ENCODE results near the gene NRDE2.

Gene NRDE2

DNA sequence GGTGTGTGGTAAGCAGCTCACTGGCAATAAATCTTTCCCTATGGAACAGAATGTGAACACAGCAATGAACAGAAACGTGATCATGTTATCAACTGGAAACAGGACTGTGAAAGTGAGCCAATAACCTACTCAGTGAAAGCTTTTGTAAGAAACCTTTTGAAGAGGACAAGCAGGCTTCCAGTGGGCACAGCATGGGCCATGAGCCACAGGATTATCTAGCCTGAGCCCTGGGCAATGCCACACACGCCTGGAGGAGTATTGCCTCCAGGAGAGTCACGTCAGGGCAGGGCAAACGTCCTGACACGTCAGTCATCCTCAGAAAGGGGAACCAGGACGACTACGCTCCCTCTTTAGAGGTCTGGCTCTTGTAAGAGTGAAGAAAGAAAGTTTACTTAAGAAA is 32.3 kb downstream of the NRDE2 start:
- no peak for DNase-seq (ENCODE audit: low read depth in 2 of 2)

DNA sequence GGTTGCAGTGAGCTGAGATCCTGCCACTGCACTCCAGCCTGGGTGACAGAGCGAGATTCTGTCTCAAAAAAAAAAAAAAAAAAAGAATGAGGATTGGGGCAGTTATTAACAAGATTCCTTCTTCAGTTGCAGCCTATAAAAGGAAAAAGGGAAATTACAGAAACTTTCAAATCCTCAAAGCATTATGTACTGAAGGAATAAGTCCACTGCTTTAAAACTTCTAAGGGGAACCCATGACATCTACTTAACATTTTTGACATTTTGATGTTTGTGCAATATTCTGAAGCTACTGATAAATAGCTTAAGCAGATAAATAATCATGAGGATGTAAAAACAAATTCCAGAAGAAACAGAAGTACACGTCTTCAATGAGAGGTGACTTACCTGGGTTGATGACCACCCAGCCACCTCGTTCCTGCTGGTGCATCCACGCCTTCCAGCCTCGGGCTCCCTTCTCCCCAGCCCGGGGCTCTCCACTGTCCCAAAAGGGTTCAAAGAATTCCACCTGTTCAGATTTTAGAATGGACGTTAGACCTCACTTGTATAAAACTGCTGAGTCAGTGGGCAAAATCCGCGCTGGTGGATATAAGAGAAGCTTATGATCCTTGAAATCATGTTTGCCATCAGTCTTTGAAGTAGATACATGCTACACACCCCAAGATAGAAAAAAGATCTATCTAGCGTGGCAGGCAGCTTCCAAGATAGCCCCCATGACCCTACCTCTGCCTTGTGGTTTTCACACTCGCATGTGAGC is 33.7 kb downstream of the NRDE2 start:
- no peak for DNase-seq (ENCODE audit: low read depth in 2 of 2)

DNA sequence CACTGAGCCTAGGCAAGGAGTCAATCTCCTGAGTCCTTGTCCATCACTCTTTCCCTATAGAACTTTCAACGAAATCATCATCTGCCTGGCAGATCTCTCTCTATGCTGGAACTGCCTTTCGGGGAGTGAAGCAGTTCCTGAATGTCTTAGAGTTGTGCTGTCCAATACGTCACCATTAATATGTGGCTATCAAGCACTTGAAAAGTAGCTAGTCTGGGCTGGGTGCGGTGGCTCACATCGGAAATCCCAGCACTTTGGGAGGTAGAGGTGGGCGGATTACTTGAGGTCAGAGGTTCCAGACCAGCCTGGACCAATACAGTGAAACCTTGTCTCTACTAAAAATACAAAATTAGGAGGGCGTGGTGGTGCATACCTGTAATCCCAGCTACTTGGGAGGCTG is 35.1 kb downstream of the NRDE2 start:
- DNase-seq (ENCODE audit: low read depth in 2 of 2): no peak

DNA sequence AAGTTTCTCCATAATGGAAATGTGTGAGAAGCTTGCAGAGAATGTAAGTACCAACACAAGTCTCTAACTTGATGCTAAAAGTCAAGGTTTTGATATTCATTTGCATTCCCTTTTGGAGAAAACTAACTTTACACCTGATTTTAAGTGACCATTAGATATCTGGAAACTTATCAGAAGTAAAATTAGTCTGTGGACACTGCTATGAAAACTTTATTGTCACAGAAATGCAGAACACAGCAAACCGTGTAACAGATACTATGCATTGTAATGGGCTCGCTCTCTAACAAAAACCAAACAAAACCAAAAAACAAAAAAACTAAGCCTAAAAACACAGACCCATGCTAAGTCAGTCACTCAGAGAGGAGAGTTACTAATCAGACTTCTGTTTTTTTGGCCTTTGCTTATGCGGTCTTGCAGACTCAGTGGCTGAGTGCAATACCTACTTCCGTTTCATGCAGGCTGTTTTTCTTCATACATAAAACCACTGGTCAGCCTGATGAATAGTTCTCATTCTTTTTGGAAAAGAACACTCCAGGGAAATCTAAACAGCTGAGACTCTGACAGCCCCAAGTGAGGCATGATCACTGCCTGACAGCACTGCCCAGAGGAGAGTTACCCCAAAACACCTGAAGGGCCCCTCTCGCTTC is 35.7 kb downstream of the NRDE2 start:
- DNase-seq (ENCODE audit: low read depth in 2 of 2): no peak

DNA sequence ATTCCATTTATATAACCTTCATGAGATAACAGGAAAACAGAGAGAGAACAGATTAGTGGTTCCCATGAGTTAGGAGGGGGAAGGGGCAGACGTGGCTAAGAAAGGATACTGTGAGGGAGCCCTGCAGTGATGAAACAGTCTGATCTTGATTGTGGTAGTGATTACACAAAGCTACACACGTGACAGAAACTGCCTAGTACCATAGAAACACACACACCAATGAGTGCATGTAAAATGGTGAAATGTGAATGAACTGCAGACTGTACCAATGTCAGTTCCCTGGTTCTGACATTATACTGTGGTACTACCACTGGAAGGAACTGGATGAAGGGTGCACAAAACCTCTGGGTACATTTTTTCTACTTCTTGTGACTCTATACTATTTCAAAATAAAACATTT is 36.9 kb downstream of the NRDE2 start:
- DNase-seq (ENCODE audit: low read depth in 2 of 2): no peak

DNA sequence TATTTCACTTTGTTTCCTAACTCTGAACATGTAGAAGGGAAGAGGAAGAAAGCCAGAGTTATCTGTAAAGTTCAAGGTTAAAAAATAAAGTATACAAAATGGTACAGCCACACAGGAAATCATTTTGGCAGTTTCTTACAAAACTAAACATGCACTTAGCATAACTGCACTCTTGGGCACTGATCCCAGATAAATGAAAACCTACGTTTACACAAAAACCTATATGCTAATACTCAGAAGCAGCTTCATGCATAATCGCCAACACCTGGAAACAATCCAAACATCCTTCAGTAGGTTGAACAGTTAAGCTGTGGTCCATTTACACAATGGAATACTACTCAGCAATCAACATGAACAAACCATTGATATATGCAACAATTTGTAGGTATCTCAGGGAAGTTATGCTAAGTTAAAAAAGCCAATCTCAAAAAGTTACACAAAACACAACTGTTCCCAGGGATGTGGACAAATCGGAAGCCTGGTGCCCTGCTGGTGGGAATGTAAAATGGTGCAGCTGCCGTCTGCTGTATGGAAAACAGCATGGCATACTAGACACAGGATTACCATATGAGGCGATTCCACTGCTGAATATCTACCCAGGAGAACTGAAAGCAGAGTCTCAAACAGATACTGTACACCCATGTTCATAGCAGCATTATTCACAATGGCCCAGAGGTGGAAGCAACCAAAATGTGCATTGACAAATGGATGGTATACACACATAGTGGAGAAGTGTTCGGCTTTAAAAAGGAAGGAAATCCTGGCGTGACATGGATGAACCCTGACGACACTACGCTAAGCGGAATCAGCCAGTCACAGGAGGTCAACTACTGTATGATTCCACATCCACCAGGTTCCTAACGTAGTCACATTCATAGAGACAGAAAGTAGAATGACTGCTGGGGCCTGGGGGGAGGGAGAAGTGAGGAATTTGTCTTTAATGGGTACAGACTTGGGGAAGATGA is 37.7 kb downstream of the NRDE2 start:
- DNase-seq (ENCODE audit: low read depth in 2 of 2): no peak

DNA sequence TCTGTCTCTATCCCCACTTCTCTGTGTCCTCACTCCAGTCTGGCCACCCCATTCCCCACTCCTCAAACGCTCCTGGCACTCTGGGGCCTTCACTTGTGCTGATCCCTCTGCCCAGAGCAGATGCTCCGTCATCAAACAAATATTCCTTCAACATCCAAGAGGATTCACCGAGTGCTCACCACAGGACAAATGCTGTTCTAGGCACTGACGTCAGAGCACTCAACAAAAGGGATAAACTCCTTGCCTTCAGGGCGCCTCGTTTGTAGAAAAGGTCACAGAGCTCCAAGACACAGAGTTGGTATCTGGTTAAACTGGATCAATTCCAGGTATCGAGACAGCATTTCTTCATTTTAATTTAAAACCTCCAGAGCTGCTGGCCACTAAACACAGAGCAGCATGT is 40.0 kb downstream of the NRDE2 start:
- DNase-seq (ENCODE audit: low read depth in 2 of 2): no peak

DNA sequence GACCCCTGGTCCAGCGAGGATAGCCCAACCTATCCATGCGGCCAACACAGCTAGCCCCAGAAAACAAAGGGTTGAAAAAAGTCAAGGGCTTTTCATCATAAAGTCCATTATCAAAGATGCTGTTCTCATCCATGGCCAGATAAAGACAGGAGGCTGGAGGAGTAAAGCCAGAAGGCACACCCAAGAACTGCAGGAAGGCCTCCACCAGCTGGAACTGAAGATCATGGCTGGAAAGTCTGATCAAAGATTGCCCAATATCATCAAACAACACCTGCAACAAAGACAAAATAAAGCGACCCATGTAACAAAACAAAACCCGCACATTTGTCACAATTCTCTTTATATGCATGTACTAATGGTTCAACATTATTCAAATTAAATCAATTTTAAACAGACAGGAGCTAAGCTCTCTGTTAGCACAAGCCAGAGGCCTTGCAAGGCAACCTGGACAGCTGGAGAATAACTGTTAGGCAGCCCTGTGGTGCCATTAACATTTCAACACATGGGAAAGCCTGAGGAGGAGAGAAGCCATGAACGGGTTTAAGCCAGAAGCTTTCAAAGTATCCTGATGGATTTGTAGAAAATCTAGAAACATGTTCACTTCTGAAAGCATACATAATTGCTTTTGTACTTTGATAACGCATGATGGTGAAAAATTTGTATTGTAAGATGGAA is 41.3 kb downstream of the NRDE2 start:
- no peak for DNase-seq (ENCODE audit: low read depth in 2 of 2)

DNA sequence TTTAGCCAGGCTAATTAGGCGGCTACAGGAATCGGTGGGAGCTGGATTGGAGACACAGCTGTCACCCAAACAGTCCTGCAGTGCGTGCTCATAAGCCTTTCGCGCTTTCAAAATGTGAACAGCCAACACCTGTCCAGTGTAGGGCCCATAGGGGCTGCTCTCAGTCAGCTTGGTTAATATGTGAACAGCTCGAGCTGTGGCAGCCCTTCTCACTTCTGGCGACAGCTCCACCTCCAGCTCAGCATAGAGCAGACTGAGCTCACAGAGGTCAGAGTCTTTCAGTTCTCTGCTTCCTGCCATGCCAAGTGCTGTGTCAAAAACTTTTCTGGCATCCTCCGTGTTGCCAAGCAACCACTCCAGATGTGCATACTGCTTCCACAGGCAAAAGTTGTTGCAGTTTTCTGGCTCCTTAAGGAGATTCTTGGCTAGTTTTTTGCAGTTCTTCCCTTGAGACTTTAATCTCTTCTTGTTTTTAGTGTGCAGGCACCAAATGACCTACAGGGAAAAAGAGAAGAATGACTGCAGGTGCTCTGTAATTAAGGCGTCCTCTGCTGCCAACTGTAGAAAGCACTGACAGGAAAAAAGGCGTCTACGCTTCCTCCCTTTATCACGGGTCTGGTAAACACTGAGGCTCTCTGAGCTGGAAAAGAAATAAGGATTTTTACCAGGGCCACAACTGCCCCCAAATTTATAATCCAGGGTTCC is 42.9 kb downstream of the NRDE2 start:
- no peak for DNase-seq (ENCODE audit: low read depth in 2 of 2)

DNA sequence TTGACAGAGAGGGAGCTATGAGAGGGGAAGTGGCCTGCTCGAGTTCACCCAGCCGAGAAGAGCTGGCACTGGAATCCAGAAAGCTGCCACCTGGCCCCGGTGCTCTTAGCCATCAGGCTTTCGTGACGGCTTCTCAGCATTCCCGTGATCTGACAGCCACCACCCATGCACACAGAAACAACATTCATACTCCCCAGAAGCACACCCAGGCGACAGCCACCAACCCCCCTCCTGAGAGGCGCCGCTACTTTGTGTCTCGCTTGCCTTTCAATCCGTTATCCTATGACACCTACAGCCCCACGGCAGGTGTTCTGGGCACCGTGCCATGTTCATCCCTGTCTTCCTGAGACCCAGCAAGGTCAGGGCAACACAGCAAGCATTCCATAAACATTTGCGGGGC is 44.0 kb downstream of the NRDE2 start:
- DNase-seq (ENCODE audit: low read depth in 2 of 2): no peak

DNA sequence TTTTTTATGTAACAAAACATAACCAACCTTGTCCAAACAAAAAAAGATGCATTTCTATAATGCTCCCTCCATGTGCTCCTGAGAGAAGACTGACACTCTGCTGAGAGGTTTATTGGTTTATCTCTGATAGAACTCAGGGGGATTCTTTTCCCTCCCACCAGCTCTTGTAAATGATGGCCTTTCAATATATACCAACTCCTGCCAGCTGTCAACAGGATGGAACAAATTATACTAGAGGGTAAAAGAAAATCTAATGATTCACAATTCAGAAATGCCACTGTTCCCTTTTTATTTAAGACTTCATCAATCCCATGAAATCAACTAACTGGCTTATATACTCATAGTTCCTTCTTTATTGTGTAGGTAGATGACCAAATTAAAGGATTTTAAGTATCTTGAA is 50.0 kb downstream of the NRDE2 start:
- no peak for DNase-seq (ENCODE audit: low read depth in 2 of 2)

DNA sequence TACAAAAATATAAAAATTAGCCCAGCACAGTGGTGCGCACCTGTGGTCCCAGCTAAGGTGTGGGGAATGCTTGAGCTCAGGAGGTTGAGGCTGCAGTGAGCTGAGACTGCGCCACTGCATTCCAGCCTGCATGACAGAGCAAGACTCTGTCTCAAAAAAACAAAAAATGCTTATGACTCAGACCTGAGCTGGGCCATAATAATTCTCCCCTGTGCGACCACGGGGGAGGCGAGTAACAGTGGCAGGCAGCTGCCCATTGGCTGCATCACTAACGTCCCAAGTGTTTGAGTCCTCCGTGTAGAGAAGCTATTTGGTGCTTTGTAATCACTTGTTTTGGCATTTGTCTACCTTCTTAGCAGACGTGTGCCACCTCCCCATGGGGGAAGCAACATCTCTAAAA is 50.5 kb downstream of the NRDE2 start:
- no peak for DNase-seq (ENCODE audit: low read depth in 2 of 2)

DNA sequence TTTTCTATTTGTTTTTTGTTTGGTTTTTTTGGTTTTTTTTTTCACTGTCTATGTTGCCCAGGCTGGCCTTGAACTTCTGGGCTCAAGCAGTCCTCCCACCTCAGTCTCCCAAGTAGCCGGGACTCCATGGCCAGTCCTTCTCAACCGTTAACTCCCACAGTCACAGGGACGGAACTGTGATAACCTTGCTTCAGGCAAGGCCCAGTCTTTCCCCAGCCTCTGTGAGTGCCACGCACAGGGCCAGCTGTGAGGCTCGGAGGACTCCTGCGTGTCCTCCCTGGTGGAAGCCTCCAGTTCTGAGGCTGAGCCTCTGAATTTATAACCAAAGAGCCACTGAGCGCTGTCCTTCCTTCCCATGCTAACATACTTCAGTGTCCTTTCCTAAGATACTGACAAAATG is 51.6 kb downstream of the NRDE2 start:
- no peak for DNase-seq (ENCODE audit: low read depth in 2 of 2)

DNA sequence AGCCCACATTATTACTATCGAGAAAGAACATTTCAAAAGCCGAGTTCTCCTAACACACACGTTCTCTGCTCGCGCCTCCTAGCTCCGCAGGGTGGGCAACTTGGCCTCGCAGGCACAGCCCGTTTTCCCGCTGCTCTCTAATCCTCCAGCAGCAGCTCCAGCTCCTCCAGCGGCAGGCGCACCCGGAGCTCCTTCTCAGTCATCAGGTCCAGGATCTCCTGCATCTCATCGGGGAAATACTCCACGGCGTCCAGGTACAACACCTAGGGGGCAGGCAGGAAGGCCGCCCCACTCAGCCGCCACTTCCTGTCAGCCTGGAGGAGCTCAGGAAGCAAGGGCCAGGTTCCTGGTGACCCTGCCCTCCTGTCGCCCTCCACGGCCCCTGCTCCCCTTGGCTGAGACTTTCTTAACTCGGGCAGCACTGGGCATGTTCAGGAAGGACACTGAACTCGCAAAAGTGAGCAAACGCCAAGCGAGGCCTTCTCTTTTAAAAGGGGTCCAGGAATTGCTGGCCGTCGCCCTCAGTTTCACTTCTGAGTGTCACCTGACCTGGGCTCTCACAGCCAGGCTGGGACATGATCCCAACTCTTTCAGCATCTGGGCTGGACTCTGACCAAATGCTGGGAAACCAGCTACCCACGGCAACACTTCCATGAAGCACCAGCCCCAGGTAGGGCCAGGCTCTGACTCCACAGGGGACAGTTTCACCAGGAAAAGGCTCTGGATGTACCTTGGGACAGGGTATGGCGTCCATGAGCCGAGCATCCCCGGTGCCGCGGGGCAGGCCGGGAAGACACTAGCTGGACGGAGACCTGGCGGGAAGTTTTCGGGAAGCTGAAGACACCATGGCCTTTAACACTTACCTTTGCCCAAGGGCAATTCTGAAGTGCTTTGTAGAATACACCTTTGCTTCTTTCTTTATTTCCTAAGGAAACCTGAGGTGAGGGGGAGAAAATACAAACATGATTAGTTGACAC is 53.3 kb downstream of the NRDE2 start:
- DNase-seq (ENCODE audit: low read depth in 2 of 2): no peak

DNA sequence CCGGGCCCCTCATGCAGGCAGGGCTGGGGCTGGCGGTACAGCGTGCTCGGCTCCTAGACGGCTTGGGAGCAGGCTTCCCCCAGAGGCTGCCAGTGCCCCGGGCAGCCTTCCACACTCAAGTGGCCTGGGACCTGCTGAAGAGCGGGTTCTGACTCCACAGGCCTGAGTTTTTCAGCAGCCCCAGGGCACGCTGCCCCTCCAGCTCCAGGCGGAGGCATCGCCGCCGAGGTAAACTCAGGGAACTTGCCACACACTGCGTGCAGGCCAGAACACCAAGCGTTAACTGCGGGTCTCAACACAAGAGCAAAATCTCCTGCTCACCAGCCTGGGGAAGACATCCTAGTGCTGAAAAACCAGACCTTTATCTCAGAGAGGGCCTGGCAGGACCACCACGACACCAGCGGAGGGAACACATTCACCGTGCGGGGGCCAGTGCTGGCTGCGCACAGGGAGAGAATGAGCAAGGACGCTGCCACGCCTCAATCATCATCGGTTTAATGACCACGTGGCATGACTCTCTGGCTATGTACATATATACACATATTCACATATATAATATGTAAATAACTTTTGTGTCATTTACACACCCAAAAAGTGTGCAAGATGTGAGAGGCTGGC is 54.1 kb downstream of the NRDE2 start:
- no peak for DNase-seq (ENCODE audit: low read depth in 2 of 2)

DNA sequence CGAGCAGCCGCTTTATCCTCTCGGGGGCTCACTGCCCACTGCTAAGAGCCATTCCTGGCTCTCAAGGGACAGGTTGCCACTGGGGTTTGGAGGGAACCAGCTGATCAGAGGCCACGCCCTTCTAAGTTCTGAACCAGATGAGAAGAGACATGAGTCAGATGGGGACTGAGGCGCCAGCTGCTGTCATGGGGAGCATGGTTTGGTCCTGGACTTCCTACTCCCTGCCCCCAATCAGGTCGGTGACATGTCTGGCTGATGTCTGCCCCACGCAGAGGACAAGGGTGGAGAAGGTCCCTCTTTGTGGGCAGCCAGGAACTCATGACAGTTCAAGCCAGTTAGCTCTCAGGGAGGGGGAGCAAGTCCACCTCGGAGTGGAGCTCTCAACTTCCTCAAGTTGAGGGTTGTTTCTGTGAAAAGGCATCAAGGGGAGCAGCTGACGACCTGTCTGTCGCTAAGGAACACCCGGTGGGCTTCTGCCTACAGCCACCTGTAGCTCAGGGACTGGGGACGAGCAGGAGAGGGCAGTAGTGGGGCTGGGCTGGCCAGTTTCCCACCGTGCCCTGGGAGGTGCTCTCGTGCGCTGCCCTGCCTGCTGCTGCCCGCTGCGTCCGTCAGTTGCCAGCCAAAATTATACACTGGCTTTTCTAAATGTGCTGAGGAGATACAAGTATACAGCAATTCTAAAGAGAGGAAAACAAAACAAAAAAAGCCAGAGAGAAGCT is 54.9 kb downstream of the NRDE2 start:
- no peak for DNase-seq (ENCODE audit: low read depth in 2 of 2)

DNA sequence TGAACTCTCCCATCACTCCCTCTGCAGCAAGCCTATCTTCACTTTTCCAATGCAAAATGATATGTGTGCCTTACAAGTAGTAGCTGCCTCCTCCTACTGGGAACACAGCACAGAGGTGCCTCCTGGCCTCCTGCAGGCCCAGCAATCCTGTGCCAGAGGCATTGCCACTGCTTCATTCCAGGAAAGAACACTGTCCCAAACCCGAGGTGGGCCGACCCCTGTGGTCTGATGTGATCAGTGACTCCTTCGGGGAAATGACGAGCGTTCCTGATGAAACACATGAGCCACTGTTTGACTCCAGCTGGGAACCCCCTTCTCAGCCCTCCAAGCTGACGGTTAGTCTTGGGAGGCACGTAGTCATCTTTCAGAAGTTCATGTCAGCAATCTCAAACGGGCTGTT is 55.9 kb downstream of the NRDE2 start:
- no peak for DNase-seq (ENCODE audit: low read depth in 2 of 2)

DNA sequence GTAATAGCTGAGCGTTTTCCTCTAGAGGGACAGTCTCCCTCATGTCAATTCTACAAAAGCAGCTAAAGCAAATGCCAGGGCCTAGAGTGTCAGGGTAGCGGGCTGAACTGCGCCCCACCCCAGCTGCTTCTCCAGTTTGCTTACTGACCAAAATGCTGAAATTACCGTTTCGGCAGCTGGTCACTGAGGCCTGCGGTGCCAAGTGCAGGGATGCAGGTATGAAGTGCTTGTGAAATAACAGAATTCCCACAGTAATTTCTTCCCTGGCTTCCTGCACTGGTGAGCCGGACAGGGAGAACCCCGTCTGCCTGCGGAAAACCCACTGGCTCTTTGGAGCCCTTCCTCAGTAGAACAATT is 56.3 kb downstream of the NRDE2 start:
- DNase-seq (ENCODE audit: low read depth in 2 of 2): no peak

DNA sequence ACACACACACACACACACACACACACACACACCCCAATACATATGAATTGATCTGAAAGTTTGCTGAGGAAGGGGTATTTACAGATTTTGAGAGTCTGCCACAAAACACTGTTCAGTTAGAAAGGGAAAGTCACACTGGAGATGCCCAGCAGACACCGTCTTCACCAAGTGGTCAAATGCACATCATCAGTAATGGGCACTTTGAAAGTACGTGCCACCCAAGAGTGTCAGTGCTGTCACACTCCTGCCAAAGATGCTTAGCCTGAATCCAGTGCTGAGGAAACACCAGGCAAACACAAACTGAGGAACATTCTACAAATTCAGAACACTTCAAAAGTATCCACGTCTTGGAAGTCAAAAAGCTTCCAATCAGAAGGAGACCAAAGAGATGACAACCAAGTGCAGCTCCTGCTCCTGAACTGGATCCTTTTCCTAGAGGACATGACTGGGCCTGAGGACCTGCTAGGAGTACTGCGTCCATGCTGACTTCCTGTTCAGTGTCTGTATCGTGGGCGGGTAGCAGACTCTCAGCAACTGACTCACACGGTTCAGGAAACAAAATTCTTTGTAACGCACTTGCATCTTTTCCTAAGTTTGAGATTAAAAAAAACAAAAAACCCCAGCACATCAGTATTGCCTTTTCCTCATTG is 56.8 kb downstream of the NRDE2 start:
- DNase-seq (ENCODE audit: low read depth in 2 of 2): no peak

All from stimulated activated CD8-positive, alpha-beta memory T cell treated with anti-CD3 and anti-CD28 coated beads, Interleukin-15, amount 100 ng/mL, for 4 hours (primary cell).